Articular chondrocyte of knee joint (primary cell): ENCODE data around the gene ST8SIA5. TPM values are rescaled to one million over a fixed set of nuclear protein-coding genes. Genes with fewer than 3 reads are reported as not detected.

Experiments
- small RNA-seq: library from RNA; depleted of rRNA; stranded (forward); fragments of <200 nt; gene quantifications from one replicate; pipeline ENCODE3, GENCODE V24; 2012
- total RNA-seq: library from RNA; depleted of rRNA; stranded (reverse); fragments of >200 nt; gene quantifications from 2 replicates; pipeline ENCODE4 v1.2.3, GENCODE V29; 2012

Gene ST8SIA5, protein sequence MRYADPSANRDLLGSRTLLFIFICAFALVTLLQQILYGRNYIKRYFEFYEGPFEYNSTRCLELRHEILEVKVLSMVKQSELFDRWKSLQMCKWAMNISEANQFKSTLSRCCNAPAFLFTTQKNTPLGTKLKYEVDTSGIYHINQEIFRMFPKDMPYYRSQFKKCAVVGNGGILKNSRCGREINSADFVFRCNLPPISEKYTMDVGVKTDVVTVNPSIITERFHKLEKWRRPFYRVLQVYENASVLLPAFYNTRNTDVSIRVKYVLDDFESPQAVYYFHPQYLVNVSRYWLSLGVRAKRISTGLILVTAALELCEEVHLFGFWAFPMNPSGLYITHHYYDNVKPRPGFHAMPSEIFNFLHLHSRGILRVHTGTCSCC
- total RNA-seq, result 0.26 and 0.43 TPM in 2 replicates

DNA sequence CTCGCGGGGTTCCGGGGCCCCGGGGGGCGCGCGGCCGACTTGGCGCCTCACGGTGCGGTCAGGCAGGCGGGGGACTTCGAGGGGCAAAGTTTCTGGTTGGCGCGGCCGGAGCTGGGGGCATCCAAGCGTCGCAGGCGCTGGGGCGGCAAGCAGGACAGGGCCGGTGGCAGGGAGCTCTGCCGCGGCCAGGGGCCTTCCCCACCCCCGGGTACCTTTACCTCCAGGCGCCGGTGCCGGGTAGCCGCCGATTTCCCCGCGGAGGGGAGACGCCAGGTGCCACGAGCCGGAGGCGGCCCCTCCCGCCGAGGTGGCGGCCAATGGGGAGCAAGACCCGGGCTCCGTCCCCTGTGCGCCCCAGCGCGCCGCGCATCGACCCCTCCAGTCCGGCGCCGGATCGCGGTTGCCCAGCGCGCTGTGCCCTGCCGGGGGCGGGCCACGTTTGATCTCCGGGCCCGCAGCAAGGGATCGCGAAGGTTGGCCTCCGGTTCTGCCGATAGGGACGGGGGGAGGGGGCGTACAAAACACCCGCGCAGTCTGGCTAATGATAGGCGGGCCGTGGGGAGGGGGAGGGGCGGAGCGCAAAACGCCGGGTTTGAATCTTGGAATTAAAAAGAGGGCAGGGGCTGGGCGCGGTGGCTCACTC lies at the start of gene ST8SIA5:
Gene ST8SIA5 (minus strand): TSS at position 495 of the 643 bp plus-strand sequence. CDS start 545 bp downstream, outside the sequence.

DNA sequence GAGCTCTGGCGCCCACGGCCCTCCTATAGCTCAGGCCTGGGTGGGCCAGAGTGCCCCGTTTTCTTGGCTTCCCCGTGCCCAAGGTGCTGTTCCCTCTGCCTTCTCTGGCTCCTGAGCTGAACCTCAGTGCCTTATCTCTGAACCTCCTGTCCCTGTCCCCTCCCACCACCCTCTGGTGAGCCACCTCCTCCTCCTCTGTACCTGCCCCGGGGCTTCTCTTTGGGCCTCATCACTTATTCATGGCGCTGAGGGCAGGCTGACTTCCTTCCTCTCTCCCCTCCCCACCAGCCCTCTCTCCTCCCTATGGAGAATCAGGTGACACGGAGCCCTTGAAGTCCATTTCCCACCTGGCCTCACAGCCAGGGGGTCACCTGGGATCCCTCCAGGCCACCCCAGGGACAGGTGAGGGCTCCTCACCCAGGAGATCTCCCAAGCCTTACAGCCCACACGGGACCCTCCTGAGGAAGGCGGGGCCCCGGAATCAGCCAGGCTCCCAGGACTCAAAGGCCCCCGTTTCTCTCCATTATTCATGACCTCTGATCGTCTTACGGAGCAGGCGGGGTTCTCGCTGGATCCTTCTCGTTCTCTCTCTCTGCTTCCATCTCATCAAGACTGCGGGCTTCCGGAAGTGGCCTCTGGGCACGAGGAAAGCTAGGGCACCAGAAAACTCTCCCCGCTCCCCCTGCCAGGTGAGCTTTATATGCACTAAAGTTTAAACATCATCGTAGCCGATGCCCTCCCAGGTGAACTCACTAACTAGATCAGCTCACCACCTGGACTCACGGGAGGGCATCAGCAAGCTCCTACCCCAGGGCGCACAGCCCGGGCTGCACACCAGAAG lies 99.5 kb downstream of the ST8SIA5 start, which contains the start of gene LOXHD1:
Gene LOXHD1 (minus strand): TSS at position 106 of the 841 bp plus-strand sequence. CDS start 187 bp downstream, outside the sequence.

Small RNA genes lying within 50 kb of the gene (small RNA-seq; reads per million reads assigned to genes)
- gene AC090311.1, result not detected

Other genes starting within 250 kb of the ST8SIA5 start
- not detected in 2 replicates for gene LOXHD1, start 99.8 kb downstream of the ST8SIA5 start, total RNA-seq
- gene PIAS2, start 160.5 kb upstream of the ST8SIA5 start, total RNA-seq, result 44.6 and 46.3 TPM in 2 replicates
- 5.9 and 10.2 TPM in 2 replicates for gene KATNAL2, start 160.5 kb upstream of the ST8SIA5 start, total RNA-seq